Right atrium auricular region (tissue), 2 donors: ENCODE results near the gene CCDC85C. TPM values are rescaled to one million over a fixed set of nuclear protein-coding genes. Genes with fewer than 3 reads are reported as not detected.
A peak's percentile ranks its signal among the peaks of the same experiment; 100 is the strongest.

Source experiments
- DNase-seq: peaks from one replicate; pipeline ENCODE4 v3.0.0-alpha.2; 2019; ENCODE audit warnings: low spot score
- H3K27ac ChIP-seq, 2 donors: fragments of 200-600 bp; sonication (generic); 1 replicate in 1 of 2; 2 replicates in 1 of 2; pipeline ENCODE4 v1.5.1; 2016 to 2019
- H3K27me3 ChIP-seq, 2 donors: fragments of 200-600 bp; sonication (generic); one replicate each; pipeline versions ENCODE4 v1.5.1 to v1.6.0; 2017 to 2019
- H3K36me3 ChIP-seq: fragments of 200-600 bp; sonication (generic); one replicate; pipeline ENCODE4 v1.5.1; 2016
- H3K4me1 ChIP-seq, 2 donors: fragments of 200-600 bp; sonication (generic); one replicate each; pipeline versions ENCODE4 v1.5.1 to v1.6.0; 2017 to 2019
- H3K4me3 ChIP-seq, 2 donors: fragments of 200-600 bp; sonication (generic); 1 replicate in 1 of 2; 2 replicates in 1 of 2; pipeline ENCODE4 v1.5.1; 2017 to 2019; ENCODE audit warnings: mild to moderate bottlenecking in 1 of 2, moderate library complexity in 1 of 2
- H3K9me3 ChIP-seq, 2 donors: fragments of 200-600 bp; sonication (generic); one replicate each; pipeline ENCODE4 v1.5.1; 2019
- total RNA-seq, 2 donors: library from RNA; depleted of rRNA; stranded (reverse); fragments of >200 nt; gene quantifications; one replicate each; pipeline ENCODE4 v1.1.0, GENCODE V29; 2016
- TF ChIP-seq, protein P1 (sequence below), 2 donors: fragments of 200-600 bp; sonication (generic); IDR thresholded peaks; one replicate each; pipeline ENCODE4 v1.5.1; 2019; ENCODE audit warnings: antibody characterized with exemption in 2 of 2

CCDC85C gene
- total RNA-seq, 2 donors from 2014 or later, result 17.1 to 17.7 TPM

DNA sequence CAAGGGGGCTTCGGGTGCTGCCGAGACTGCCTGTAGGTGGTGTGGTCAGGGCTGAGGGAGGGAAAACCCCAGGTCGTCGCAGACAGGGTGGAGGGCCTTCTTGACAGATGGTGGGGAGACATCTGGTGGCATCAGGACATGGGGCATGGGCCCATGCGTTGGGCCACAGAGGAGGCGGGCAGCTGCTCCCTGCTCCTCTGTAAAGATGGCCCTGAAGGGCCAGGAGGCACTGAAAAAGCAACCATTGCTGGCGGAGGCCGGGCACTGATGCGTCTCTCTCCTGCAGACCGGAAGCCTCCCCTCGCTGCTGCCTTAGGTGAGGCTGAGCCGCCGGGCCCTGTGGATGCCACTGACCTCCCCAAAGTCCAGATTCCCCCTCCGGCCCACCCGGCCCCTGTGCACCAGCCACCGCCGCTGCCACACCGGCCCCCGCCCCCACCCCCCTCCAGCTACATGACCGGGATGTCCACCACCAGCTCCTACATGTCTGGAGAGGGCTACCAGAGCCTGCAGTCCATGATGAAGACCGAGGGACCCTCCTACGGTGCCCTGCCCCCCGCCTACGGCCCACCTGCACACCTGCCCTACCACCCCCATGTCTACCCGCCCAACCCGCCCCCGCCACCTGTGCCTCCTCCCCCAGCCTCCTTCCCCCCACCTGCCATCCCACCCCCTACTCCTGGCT lies 94.0 kb downstream of the CCDC85C start:
- Histone ChIP-seq H3K4me1 (peaks cover 0 to 16% of the 10 kb centered on the region in 2 donors), H3K36me3 (peaks cover 65% of the 10 kb centered on the region), H3K9me3 (no peaks in the 10 kb centered on the region), H3K27ac (no peak overlapping the region), H3K4me3 (no peak overlapping the region), H3K27me3 (no peaks in the 10 kb centered on the region)
- DNase-seq, result peak; percentile 51
- TF ChIP-seq, protein P1, sequence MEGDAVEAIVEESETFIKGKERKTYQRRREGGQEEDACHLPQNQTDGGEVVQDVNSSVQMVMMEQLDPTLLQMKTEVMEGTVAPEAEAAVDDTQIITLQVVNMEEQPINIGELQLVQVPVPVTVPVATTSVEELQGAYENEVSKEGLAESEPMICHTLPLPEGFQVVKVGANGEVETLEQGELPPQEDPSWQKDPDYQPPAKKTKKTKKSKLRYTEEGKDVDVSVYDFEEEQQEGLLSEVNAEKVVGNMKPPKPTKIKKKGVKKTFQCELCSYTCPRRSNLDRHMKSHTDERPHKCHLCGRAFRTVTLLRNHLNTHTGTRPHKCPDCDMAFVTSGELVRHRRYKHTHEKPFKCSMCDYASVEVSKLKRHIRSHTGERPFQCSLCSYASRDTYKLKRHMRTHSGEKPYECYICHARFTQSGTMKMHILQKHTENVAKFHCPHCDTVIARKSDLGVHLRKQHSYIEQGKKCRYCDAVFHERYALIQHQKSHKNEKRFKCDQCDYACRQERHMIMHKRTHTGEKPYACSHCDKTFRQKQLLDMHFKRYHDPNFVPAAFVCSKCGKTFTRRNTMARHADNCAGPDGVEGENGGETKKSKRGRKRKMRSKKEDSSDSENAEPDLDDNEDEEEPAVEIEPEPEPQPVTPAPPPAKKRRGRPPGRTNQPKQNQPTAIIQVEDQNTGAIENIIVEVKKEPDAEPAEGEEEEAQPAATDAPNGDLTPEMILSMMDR (IDR thresholded peaks at IDR 0.05), result no peak

DNA sequence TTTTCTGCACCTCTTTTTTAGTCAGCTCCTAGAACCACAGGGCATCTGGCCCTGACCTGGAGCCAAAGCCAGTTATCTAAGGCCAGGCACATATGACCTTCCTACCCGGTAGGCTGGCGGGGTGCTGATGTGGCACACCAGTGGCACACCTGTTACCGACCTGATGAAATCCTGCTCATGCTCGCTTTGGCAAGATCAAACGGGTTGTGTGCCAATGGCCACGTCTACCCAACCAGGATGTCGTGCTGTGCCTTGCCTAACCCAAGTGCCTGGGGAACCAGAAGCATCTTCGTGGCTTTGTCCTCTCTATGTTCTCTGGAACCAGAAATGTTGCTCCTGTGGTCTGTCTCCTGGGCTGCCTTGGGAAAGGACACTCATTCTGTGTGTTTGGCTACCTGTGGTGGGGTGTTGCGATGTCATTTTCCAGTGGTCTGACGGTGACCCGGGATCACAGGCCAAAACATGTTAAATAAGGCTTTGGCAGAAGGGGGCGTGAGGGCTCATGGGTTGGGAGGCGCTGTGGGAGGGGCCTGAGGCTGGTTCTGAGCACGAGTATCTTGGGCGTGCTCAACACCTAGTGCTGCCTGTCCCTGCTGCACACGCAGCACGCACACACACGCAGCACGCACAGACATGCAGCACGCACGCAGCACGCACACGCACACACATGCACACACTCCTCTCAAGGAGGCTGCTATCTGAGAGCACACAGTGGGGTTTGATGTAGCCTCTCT lies 94.9 kb downstream of the CCDC85C start:
- Histone ChIP-seq H3K27me3 (no peaks in the 10 kb centered on the region), H3K27ac (no peak overlapping the region), H3K9me3 (no peaks in the 10 kb centered on the region), H3K4me3 (no peak overlapping the region), H3K36me3 (peaks cover 65% of the 10 kb centered on the region), H3K4me1 (peaks cover 0 to 16% of the 10 kb centered on the region in 2 donors)
- DNase-seq, result peak; percentile 50
- TF ChIP-seq, protein P1 (IDR thresholded peaks at IDR 0.05), result no peak

DNA sequence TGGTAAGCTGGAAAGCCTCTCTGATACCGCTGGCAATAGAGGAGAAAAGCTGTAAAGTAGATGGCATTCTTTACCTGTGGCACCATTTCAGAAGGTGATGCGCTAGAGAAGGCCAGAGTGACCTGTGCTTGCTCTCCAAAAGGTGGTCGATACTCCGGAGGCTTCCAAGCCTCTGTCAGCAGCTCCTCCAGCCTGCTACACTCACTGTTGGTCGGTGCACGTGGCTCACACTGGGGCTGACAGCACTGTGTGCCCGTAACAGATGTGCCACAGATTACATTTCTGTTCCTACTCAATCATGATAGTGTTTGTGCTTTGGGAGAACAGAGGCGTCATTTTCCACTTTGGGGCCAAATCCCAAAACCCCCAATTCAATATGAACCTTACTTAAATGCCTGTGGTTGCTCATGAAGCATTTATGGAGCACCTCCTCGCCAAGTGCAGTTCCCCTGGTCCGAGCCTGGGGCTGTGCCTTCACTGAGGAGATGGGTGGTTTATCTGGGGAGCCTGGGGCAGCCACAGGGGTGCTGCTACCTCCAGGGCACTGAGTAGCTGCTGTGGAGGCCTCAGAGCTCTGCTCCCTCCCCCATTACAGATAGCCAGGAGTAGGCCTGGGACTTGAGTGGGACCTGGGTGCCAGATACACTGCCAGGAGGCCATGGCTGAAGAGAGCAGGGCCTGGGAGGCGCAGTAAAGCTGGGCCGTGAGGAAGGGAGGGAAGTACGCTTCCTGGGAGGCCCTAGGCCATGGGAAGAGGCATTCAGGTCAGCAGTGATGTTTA lies 96.0 kb downstream of the CCDC85C start:
- Histone ChIP-seq H3K4me3 (no peak overlapping the region), H3K4me1 (peaks cover 0 to 16% of the 10 kb centered on the region in 2 donors), H3K9me3 (no peaks in the 10 kb centered on the region), H3K27me3 (no peaks in the 10 kb centered on the region), H3K36me3 (peaks cover 73% of the 10 kb centered on the region), H3K27ac (no peak overlapping the region)
- TF ChIP-seq, protein P1 (IDR thresholded peaks at IDR 0.05), result no peak
- DNase-seq, result no peak

DNA sequence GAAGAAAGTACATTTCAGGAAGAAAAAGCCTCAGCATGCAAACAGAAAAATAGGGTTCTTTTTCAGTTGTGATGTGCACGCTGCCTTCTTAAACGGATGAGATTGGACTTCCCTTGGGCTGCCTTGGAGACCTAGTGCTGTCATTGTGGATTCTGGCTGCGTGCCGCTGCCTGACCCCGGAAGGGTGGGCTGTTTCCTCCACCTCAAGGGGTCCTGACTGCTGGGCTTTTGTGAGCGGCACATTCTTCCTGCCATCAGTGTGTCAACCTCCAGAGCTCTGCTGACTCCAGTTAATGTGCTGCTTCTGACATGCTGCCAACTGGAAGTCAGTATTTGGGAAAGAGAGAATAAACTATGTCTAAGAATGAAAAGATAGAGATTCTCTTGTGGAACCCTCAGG lies 97.7 kb downstream of the CCDC85C start:
- Histone ChIP-seq H3K4me3 (no peak overlapping the region), H3K27ac (no peak overlapping the region), H3K9me3 (no peaks in the 10 kb centered on the region), H3K4me1 (peaks cover 0 to 7% of the 10 kb centered on the region in 2 donors), H3K27me3 (no peaks in the 10 kb centered on the region), H3K36me3 (peaks cover 82% of the 10 kb centered on the region)
- TF ChIP-seq, protein P1 (IDR thresholded peaks at IDR 0.05), result no peak
- no peak for DNase-seq

DNA sequence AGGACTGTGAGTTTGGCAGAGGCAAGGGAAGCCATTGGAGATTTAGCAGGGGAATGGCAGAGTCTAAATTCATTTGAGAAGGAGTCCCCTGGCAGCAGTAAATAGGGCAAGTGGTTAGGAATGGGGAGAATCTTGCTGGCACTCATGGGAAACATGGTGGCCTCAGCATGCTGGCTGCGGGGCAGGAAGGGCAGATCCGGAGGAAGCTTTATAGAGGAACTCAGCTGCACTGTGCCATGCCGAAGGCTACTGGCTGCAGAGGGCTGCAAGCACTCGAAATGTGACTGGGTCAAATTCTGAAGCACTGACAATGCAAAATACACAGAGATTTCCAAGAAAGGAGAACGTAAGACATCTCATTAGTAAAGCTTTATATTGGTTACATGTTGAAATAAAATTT lies 98.9 kb downstream of the CCDC85C start:
- Histone ChIP-seq H3K27ac (no peak overlapping the region), H3K4me1 (no peaks in the 10 kb centered on the region), H3K4me3 (no peak overlapping the region), H3K27me3 (no peaks in the 10 kb centered on the region), H3K36me3 (peaks cover 90% of the 10 kb centered on the region), H3K9me3 (no peaks in the 10 kb centered on the region)
- TF ChIP-seq, protein P1 (IDR thresholded peaks at IDR 0.05), result no peak
- DNase-seq, result no peak
